Renal pelvis (tissue), 4 donors: ENCODE data around the gene DNAJC5G. TPM values are rescaled to one million over a fixed set of nuclear protein-coding genes. Genes with fewer than 3 reads are reported as not detected.
A peak's percentile ranks its signal among the peaks of the same experiment; 100 is the strongest.
"Not testable (repeated sequence)": the region's sequence is repeated elsewhere in the genome, so short reads cannot be mapped to it uniquely, and the experiment has no call there.

Experiments
- DNase-seq: peaks from one replicate; pipeline ENCODE4 v3.0.0-alpha.2; 2013
- polyA plus RNA-seq, 3 donors: library from polyadenylated mRNA; unstranded; fragments of 120-200 nt; gene quantifications; one replicate each; pipeline ENCODE4 v1.2.1, GENCODE V29; 2013; ENCODE audit not compliant: insufficient read length in 3 of 3

Gene DNAJC5G
- polyA plus RNA-seq, 3 donors: 0.60 to 2.6 (median 1.4) TPM

DNA sequence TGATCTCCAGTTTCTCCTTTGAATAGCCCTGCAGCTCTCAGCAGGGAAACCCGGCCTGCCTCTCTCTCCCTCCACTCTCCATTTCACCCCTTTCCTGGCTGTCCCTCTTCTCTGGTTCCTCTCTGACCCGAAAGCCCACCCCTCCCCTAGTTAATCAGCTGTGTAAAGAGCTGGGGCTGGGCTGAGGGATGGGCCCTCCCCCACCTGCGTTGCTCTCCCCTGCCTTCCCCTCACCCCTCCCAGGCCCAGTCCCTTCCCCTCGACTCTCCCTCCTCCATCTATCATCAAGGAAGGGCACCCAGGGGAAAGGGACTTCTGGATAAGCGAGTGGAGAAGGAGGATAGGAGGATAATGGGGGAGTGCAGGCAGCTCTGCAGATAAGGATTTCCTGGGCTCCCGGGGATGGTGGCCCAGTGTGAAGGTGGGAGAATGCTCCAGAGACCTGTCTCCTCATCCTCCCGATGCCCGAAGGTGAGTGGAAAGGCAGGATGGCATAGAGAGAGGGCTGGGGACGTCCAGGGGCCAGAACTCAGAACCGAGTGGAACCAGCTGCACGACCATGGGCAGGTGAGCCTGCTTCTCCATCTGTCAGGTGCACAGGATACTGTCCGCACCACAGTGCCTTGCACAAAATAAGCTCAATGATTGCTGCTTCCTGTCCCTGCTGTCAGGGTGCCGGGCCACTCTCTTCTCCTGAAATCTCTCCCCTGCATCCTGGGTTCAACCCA, 24.4 kb upstream of the DNAJC5G start:
- no peak for DNase-seq

- no peak for DNase-seq
Measured at GRCh38 chr2:27251766-27252165, 23.5 kb upstream of the DNAJC5G start.

GRCh38 chr2:27255187-27255586, 20.0 kb upstream of the DNAJC5G start:
- no peak for DNase-seq

DNA sequence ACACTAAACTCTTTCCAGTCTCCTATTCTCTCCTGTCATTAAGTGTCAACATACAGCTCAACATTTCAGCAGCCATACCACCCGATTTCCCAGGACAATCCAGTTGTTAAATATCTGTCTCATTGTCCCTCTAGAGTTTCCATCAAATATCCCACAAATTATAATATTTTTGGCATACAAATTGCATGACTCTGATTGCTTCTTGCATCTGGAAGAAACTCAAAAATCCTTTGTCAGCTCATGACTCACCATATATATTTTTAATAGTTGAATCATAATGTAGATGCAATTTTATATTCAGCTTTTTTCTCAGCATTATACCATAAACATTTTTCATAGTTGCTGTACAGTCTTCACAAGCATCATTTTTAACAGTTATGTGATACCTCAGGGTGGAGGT, 19.6 kb upstream of the DNAJC5G start:
- no peak for DNase-seq

DNA sequence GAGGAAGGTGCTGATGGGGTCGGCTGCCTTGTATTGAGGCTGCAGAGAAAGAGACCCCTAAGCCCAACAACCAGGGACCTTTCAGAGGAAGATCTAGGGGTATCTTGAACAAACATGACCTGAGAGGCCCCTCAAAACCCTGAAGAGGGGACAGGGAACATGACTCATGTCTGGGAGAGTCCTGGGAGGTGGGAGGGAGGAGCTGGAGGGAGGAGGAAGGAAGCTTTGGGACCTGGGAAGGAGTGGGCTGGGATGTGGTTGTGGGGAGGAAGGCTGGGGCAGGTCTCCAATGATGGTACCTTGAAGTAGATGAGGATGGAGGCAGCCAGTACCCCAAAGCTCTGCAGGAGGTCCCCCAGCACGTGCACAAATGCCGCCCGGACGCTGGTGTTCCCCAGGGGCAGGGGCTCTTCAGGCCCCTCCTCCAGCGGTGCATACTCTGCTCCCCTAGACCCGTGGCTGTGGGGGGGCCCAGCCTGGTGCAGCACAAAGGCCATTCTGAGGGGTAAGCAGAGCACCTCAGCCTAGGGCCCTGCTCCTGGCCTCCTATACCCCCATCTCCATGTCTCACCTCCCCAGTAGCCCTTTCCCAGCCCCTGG, 18.3 kb upstream of the DNAJC5G start:
- no peak for DNase-seq

- DNase-seq: no peak
Measured at GRCh38 chr2:27258051-27258450, 17.2 kb upstream of the DNAJC5G start.

- no peak for DNase-seq
Measured at GRCh38 chr2:27261241-27261925, 13.8 kb upstream of the DNAJC5G start.

GRCh38 chr2:27261926-27262298, 13.3 kb upstream of the DNAJC5G start:
- no peak for DNase-seq

GRCh38 chr2:27262379-27263286, 12.6 kb upstream of the DNAJC5G start, which contains the start of gene SLC30A3:
SLC30A3 (minus strand) TSS chr2:27263047; CDS start chr2:27262906, 141 bp downstream.
- DNase-seq: no peak

- no peak for DNase-seq
Measured at GRCh38 chr2:27263287-27264252, 11.7 kb upstream of the DNAJC5G start.

GRCh38 chr2:27264253-27264752, 10.9 kb upstream of the DNAJC5G start:
- DNase-seq: no peak

GRCh38 chr2:27264753-27265535, 10.3 kb upstream of the DNAJC5G start:
- peak; percentile 79 for DNase-seq

DNA sequence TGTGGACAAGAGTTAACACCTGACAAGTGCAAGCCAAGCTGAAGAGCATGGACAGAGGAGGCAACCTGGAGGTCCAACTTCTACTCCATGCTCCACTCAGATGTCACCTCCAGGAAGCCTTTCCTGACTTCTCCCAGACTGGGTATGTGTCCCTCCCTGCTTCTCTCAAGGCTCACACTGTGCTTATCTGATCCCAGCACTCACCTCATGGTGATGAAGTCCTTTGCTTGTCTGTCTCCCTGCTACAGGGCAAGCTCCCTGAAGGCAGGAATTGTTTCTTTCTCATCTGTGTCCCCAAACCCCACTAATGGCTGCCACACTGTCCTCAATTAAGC, 9.7 kb upstream of the DNAJC5G start:
- DNase-seq: no peak

DNA sequence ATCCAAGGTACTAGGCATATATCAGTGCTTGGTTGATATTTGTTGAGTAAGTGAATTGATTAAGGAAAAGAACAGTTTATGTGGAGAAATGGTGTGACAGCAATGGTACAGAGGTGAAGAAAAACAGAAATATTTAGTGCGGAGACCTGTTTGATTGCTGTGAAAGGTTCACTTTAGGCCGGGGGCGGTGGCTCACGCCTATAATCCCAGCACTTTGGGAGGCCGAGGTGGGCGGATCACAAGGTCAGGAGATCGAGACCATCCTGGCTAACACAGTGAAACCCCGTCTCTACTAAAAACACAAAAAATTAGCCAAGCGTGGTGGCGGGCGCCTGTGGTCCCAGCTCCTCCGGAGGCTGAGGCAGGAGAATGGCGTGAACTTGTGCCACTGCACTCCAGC, 6.9 kb upstream of the DNAJC5G start:
- not testable (repeated sequence) for DNase-seq

DNA sequence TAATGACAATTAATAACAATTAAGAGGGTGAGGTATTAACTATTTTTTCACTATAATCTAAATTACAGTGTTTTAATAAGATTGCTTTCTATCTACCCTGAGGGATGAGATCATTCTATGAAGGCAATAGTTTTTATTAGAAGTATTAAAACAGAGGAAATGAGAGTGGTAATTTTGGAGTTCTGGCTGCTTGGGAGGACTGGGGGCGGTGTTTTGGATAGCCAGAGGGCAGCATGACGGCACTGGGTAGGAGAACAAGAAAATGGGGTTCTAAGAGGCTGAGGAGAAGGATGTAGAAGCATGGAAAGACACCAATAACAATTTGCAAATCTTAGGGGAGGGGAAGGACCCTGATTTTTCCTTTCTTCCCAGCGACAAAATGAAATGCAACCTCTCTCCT, 5.1 kb upstream of the DNAJC5G start:
- no peak for DNase-seq

DNA sequence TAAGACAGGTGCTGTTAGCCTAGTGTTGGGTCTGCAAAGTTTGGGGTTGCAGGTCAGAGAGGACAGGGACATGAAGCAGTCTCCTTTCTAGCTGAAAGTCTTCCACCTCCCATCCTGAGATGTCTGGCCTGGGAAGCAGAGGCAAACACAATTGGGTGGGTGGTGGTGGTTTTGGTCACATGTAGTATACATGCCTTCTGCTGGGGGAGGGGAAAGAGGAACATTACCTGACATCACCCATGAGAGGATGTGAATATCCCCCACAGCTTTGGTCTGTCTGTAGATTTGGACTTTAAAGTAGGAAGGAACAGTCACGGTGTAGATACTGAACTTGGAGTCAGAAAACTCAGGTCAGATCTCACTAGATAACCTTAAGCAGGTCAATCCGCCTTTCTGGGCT, 4.6 kb upstream of the DNAJC5G start:
- no peak for DNase-seq

GRCh38 chr2:27271631-27272340, 3.4 kb upstream of the DNAJC5G start:
- no peak for DNase-seq

DNA sequence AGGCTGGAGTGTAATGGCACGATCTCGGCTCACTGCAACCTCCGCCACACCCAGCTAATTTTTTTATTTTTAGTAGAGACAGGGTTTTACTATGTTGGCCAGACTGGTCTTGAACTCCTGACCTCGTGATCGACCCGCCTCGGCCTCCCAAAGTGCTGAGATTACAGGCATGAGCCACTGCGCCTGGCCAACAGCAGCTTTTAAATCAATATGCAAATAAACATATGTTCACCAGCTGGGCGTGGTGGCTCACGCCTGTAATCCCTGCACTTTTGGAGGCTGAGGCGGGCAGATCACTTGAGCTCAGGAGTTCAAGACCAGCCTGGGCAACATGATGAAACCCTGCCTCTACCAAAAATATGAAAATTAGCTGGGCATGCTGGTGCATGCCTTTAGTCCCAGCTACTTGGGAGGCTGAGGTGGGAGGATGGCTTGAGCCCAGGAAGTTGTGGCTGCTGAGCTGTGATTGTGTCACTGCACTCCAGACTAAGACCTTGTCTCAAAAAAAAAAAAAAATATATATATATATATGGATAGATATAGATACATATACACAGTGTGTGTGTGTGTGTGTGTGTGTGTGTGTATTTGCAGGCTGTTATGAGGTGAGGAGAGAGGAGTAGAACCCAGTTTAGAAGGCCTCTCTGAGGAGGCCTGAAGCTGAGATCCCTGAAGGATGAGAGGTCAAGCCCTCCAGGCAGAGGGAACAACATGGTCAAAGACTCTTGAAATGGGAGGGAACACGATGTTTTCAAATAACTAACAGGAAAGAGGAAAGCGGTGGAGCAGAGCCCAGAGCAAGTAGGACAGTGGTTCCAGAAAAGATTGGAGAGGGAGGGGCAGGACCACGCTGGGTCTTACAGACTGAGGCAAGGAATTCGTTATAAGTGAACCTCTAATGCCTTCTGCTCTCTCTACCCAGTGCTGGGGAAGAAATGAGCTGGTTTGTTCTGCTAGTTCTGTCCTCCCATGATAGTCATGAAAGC, 2.4 kb upstream of the DNAJC5G start:
- DNase-seq: not testable (repeated sequence)
